K562 (cell line): ENCODE results near the gene EMC6. TPM values are rescaled to one million over a fixed set of nuclear protein-coding genes. Genes with fewer than 3 reads are reported as not detected.
A peak's percentile ranks its signal among the peaks of the same experiment; 100 is the strongest.

Experiments used
- CREB1 ChIP-seq, 2 experiments: sonication (generic) in 1 of 2; formaldehyde crosslinking in 1 of 2; IDR thresholded peaks; 2 replicates each; pipeline versions ENCODE4 v1.6.1 to v1.8.0; 2012 to 2022; ENCODE audit warnings: inconsistent platforms in 1 of 2, mild to moderate bottlenecking in 1 of 2, missing genetic modification reagents in 1 of 2, moderate library complexity in 1 of 2
- CREM ChIP-seq: IDR thresholded peaks from 2 replicates; pipeline ENCODE4 v1.6.1; 2014; ENCODE audit warnings: antibody characterized with exemption, low read depth
- E2F8 ChIP-seq: fragments of 450-650 bp; IDR thresholded peaks from 2 replicates; pipeline ENCODE4 v1.7.1; 2018; ENCODE audit warnings: mild to moderate bottlenecking, low read depth; ENCODE audit not compliant: partially characterized antibody
- ELF2 ChIP-seq: fragments of 250-450 bp; sonication (Bioruptor Pico); IDR thresholded peaks from 2 replicates; pipeline ENCODE4 v1.5.0; 2021; ENCODE audit warnings: mild to moderate bottlenecking
- KDM1A ChIP-seq, 2 experiments: fragments of 450-650 bp; IDR thresholded peaks; 2 replicates each; pipeline ENCODE4 v1.6.1; 2016; ENCODE audit warnings: mild to moderate bottlenecking in 2 of 2
- KLF6 ChIP-seq: fragments of 250-450 bp; sonication (Bioruptor Pico); IDR thresholded peaks from 2 replicates; pipeline ENCODE4 v1.4.0; 2020; ENCODE audit warnings: mild to moderate bottlenecking, moderate library complexity, borderline replicate concordance
- MCM2 ChIP-seq: fragments of 450-650 bp; IDR thresholded peaks from 2 replicates; pipeline ENCODE4 v1.6.1; 2017; ENCODE audit warnings: low read depth, mild to moderate bottlenecking
- POLR2A ChIP-seq: fragments of 450-650 bp; conservative IDR thresholded peaks from 2 replicates; pipeline ENCODE4 v1.6.1; 2016
- REST ChIP-seq, 2 experiments: fragments of 450-650 bp; formaldehyde crosslinking in 1 of 2; IDR thresholded peaks; 2 replicates each; pipeline versions ENCODE4 v1.4.0 to v1.6.1; 2014 to 2020; ENCODE audit warnings: mild to moderate bottlenecking in 2 of 2, borderline replicate concordance in 1 of 2, low read depth in 1 of 2
- SIN3B ChIP-seq: fragments of 450-650 bp; IDR thresholded peaks from 2 replicates; pipeline ENCODE4 v1.6.1; 2017; ENCODE audit warnings: low read depth, mild to moderate bottlenecking, moderate library complexity
- SMAD4 ChIP-seq: fragments of 250-450 bp; sonication (Bioruptor Pico); conservative IDR thresholded peaks from 2 replicates; pipeline ENCODE4 v1.8.0; 2021; ENCODE audit warnings: inconsistent platforms, mild to moderate bottlenecking, moderate library complexity
- TFAP4 ChIP-seq: sonication (generic); formaldehyde crosslinking; IDR thresholded peaks from 2 replicates; pipeline ENCODE4 v1.8.0; 2022; ENCODE audit warnings: missing genetic modification reagents, mild to moderate bottlenecking, moderate library complexity, borderline replicate concordance
- VEZF1 ChIP-seq: fragments of 200-800 bp; sonication (Bioruptor generic); IDR thresholded peaks from 2 replicates; pipeline ENCODE4 v1.6.1; 2017; ENCODE audit warnings: missing genetic modification characterization, missing compliant biosample characterization
- polyA plus RNA-seq, 8 experiments: library from polyadenylated mRNA; depleted of rRNA in 4 of 8; stranded (reverse) in 5 of 8; unstranded in 3 of 8; fragments of >200 nt; fragmentation: Nextera tagmentation in 2 of 8; fragmentation: Illumina TruSeq in 1 of 8; extraction: Ambion mirVana in 2 of 8; extraction: Trizol in 1 of 8; gene quantifications; 2 replicates each; pipeline versions ENCODE4 v1.2.1 to v1.2.3, GENCODE V29; 2011 to 2014; ENCODE audit warnings: inconsistent platforms in 1 of 8, missing spikeins in 1 of 8
- total RNA-seq, 7 experiments: library from RNA; depleted of rRNA in 6 of 7; stranded (reverse); fragments of >200 nt in 6 of 7; fragmentation: Illumina TruSeq in 2 of 7; extraction: Trizol in 2 of 7; gene quantifications; 2 replicates each; pipeline versions ENCODE4 v1.2.1 to v1.2.3, GENCODE V29; 2011 to 2021; ENCODE audit warnings: low replicate concordance in 1 of 7

EMC6 gene
- total and polyA plus RNA-seq, 9 of the 15 experiments (the other 6 are each of a cell fraction or from before 2014, with no cell fraction given), result 2.9 to 136 (median 24.9) TPM

- TF ChIP-seq E2F8 (no peak), SIN3B (peak; percentile 83), POLR2A (peak; percentile 70), KLF6 (CRISPR knock-in tag) (no peak), MCM2 (no peak), ELF2 (CRISPR knock-in tag) (no peak), REST (IDR thresholded peaks at IDR 0.05; ENCODE audit: borderline replicate concordance) (peak; percentile 85), REST (CRISPR knock-in tag; IDR thresholded peaks at IDR 0.05; ENCODE audit: low read depth) (no peak), VEZF1 (peak; percentile 61), SMAD4 (CRISPR knock-in tag) (peak; percentile 52), KDM1A (IDR thresholded peaks at IDR 0.05) (no peak), CREB1 (IDR thresholded peaks at IDR 0.05) (0 out of 2 replicates have a peak, but pooled peaks have one; percentile 29), CREB1 (CRISPR knock-in tag; IDR thresholded peaks at IDR 0.05) (0 out of 2 replicates have a peak, but pooled peaks have one; percentile 33), TFAP4 (CRISPR knock-in tag) (peak; percentile 95), CREM (peak; percentile 35; the same call in 1 of the 2 replicates)
Observed at GRCh38 chr17:3636154-3636907, 32.3 kb upstream of the EMC6 start, which contains the start of the genes CTNS and SHPK (continued).
